WTC11 (cell line): ENCODE measurements around the gene TOR3A. TPM values are rescaled to one million over a fixed set of nuclear protein-coding genes. Genes with fewer than 3 reads are reported as not detected.

ENCODE experiments used
- ATAC-seq: fragments of 200-7000 bp; cut with Tn5 transposase; 2 replicates; pipeline ENCODE4 v1.10.0; 2021; ENCODE audit warnings: mild to moderate bottlenecking, moderate library complexity
- Bru-seq: library from RNA; stranded (reverse); fragments of 400-500 nt; gene quantifications from one replicate; lab custom pipeline; 2021; lab: Mats Ljungman, UMichigan
- CTCF ChIA-PET: fragments of 300-600 bp; sonication (Branson Sonifier 250); formaldehyde crosslinking; loops from one replicate; lab custom pipeline; 2021; ENCODE audit warnings: antibody characterized with exemption; lab: Charles Lee
- POLR2A ChIA-PET: fragments of 350-600 bp; sonication (Branson Sonifier 250); formaldehyde crosslinking; loops from one replicate; lab custom pipeline; 2021; ENCODE audit warnings: antibody characterized with exemption; lab: Charles Lee
- DNase-seq: peaks from one replicate; pipeline ENCODE4 v3.0.0; 2021; ENCODE audit warnings: low spot score
- H3K27ac Mint-ChIP-seq: 2 replicates; pipeline ENCODE4 v1.8.0; 2021; ENCODE audit warnings: mixed read lengths
- H3K27me3 Mint-ChIP-seq: 2 replicates; pipeline ENCODE4 v1.8.0; 2021; ENCODE audit warnings: low read depth, mild to moderate bottlenecking, moderate library complexity, mixed read lengths
- H3K36me3 Mint-ChIP-seq: 2 replicates; pipeline ENCODE4 v1.8.0; 2021; ENCODE audit warnings: mixed read lengths
- H3K4me1 Mint-ChIP-seq: 2 replicates; pipeline ENCODE4 v1.8.0; 2022; ENCODE audit warnings: mixed read lengths
- H3K4me3 Mint-ChIP-seq: 2 replicates; pipeline ENCODE4 v1.8.0; 2021; ENCODE audit warnings: mild to moderate bottlenecking, moderate library complexity, mixed read lengths
- H3K9me3 Mint-ChIP-seq: 2 replicates; pipeline ENCODE4 v1.8.0; 2021; ENCODE audit warnings: mixed read lengths
- ATF3 ChIP-seq: sonication (generic); formaldehyde crosslinking; conservative IDR thresholded peaks from 2 replicates; pipeline ENCODE4 v1.8.1; 2022; ENCODE audit warnings: mild to moderate bottlenecking, missing genetic modification reagents
- CREB1 ChIP-seq: sonication (generic); formaldehyde crosslinking; IDR thresholded peaks from 2 replicates; pipeline ENCODE4 v1.8.0; 2023; ENCODE audit warnings: mild to moderate bottlenecking, missing genetic modification reagents
- E2F4 ChIP-seq: sonication (generic); formaldehyde crosslinking; IDR thresholded peaks from 2 replicates; pipeline ENCODE4 v1.8.1; 2022; ENCODE audit warnings: low read depth, mild to moderate bottlenecking, moderate library complexity, missing genetic modification reagents, borderline replicate concordance
- E2F5 ChIP-seq: sonication (generic); formaldehyde crosslinking; IDR thresholded peaks from 2 replicates; pipeline ENCODE4 v1.8.1; 2022; ENCODE audit warnings: mild to moderate bottlenecking, moderate library complexity, missing genetic modification reagents
- ERG ChIP-seq: fragments of 250-450 bp; sonication (Bioruptor Pico); IDR thresholded peaks from 2 replicates; pipeline ENCODE4 v1.8.0; 2021; ENCODE audit warnings: mild to moderate bottlenecking
- ESRRA ChIP-seq: sonication (generic); formaldehyde crosslinking; IDR thresholded peaks from 2 replicates; pipeline ENCODE4 v1.8.1; 2022; ENCODE audit warnings: mild to moderate bottlenecking, missing genetic modification reagents, borderline replicate concordance
- FOXK1 ChIP-seq: sonication (generic); formaldehyde crosslinking; IDR thresholded peaks from 2 replicates; pipeline ENCODE4 v1.8.0; 2022; ENCODE audit warnings: mild to moderate bottlenecking, moderate library complexity, missing genetic modification reagents
- FOXP1 ChIP-seq: sonication (generic); formaldehyde crosslinking; IDR thresholded peaks from 2 replicates; pipeline ENCODE4 v1.8.0; 2022; ENCODE audit warnings: missing genetic modification reagents, mild to moderate bottlenecking, moderate library complexity, borderline replicate concordance
- GRHL2 ChIP-seq: fragments of 250-450 bp; sonication (Bioruptor Pico); IDR thresholded peaks from 2 replicates; pipeline ENCODE4 v1.8.0; 2022; ENCODE audit warnings: mild to moderate bottlenecking, moderate library complexity; ENCODE audit not compliant: insufficient replicate concordance, severe bottlenecking
- GTF2I ChIP-seq: fragments of 250-450 bp; sonication (Bioruptor Pico); conservative IDR thresholded peaks from 2 replicates; pipeline ENCODE4 v1.4.0; 2021; ENCODE audit warnings: mild to moderate bottlenecking
- KAT7 ChIP-seq: sonication (generic); formaldehyde crosslinking; IDR thresholded peaks from 2 replicates; pipeline ENCODE4 v1.8.1; 2023; ENCODE audit warnings: missing genetic modification reagents, mild to moderate bottlenecking, borderline replicate concordance
- MAX ChIP-seq: sonication (generic); formaldehyde crosslinking; IDR thresholded peaks from 2 replicates; pipeline ENCODE4 v1.8.0; 2022; ENCODE audit warnings: mild to moderate bottlenecking, missing genetic modification reagents
- NFE2L1 ChIP-seq: sonication (generic); formaldehyde crosslinking; IDR thresholded peaks from 2 replicates; pipeline ENCODE4 v1.8.1; 2023; ENCODE audit warnings: missing genetic modification reagents
- NR1H2 ChIP-seq: sonication (generic); formaldehyde crosslinking; IDR thresholded peaks from 2 replicates; pipeline ENCODE4 v1.9.0; 2021; ENCODE audit warnings: mild to moderate bottlenecking, moderate library complexity, missing genetic modification reagents
- NR2C2 ChIP-seq: sonication (generic); formaldehyde crosslinking; IDR thresholded peaks from 2 replicates; pipeline ENCODE4 v1.8.0; 2022; ENCODE audit warnings: mild to moderate bottlenecking, missing genetic modification reagents
- OVOL2 ChIP-seq: fragments of 250-450 bp; sonication (Bioruptor Pico); IDR thresholded peaks from 2 replicates; pipeline ENCODE4 v1.9.0; 2021; ENCODE audit warnings: mild to moderate bottlenecking, borderline replicate concordance
- TEAD4 ChIP-seq: sonication (generic); formaldehyde crosslinking; IDR thresholded peaks from 2 replicates; pipeline ENCODE4 v1.8.0; 2022; ENCODE audit warnings: mild to moderate bottlenecking, missing genetic modification reagents
- USF2 ChIP-seq: sonication (generic); formaldehyde crosslinking; IDR thresholded peaks from 2 replicates; pipeline ENCODE4 v1.8.1; 2023; ENCODE audit warnings: mild to moderate bottlenecking, missing genetic modification reagents, moderate library complexity
- ZBTB43 ChIP-seq: sonication (generic); formaldehyde crosslinking; IDR thresholded peaks from 2 replicates; pipeline ENCODE4 v1.8.1; 2023; ENCODE audit warnings: mild to moderate bottlenecking, missing genetic modification reagents
- ZMAT4 ChIP-seq: fragments of 250-450 bp; sonication (Bioruptor Pico); IDR thresholded peaks from 2 replicates; pipeline ENCODE4 v1.9.0; 2021; ENCODE audit warnings: mild to moderate bottlenecking
- ZNF219 ChIP-seq: sonication (generic); formaldehyde crosslinking; IDR thresholded peaks from 2 replicates; pipeline ENCODE4 v1.8.0; 2023; ENCODE audit warnings: missing genetic modification reagents, mild to moderate bottlenecking, borderline replicate concordance
- ZNF423 ChIP-seq: fragments of 250-450 bp; sonication (Bioruptor Pico); IDR thresholded peaks from 2 replicates; pipeline ENCODE4 v2.1.2; 2022; ENCODE audit warnings: mild to moderate bottlenecking, moderate library complexity
- ZSCAN18 ChIP-seq: fragments of 250-450 bp; sonication (Bioruptor Pico); IDR thresholded peaks from 2 replicates; pipeline ENCODE4 v2.1.2; 2022; ENCODE audit warnings: mild to moderate bottlenecking, moderate library complexity
- long read RNA-seq, 3 experiments: library from RNA in 1 of 3; library from capped mRNA in 1 of 3; library from polyadenylated mRNA in 1 of 3; unstranded in 2 of 3; stranded (forward) in 1 of 3; transcript quantifications; one replicate each; pipeline ENCODE4 v2.0.0, GENCODE V29; 2021
- total RNA-seq: library from RNA; stranded (reverse); gene quantifications from 3 replicates; pipeline ENCODE4 v1.2.3, GENCODE V29; 2021

The TOR3A gene, protein sequence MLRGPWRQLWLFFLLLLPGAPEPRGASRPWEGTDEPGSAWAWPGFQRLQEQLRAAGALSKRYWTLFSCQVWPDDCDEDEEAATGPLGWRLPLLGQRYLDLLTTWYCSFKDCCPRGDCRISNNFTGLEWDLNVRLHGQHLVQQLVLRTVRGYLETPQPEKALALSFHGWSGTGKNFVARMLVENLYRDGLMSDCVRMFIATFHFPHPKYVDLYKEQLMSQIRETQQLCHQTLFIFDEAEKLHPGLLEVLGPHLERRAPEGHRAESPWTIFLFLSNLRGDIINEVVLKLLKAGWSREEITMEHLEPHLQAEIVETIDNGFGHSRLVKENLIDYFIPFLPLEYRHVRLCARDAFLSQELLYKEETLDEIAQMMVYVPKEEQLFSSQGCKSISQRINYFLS
- total RNA-seq (17.2 to 20.5 TPM (median 18.0 TPM) in 3 replicates), Bru-seq, nascent RNA (percentile 62 among the genes with signal in this experiment)
- long read RNA-seq, experiment 1, transcript TOR3A-203 (6 exons, 2,724 nt): major isoform, 118 of 175 reads
- long read RNA-seq, experiment 1, partial matches to known transcripts: 17 of 175 reads
- long read RNA-seq, experiment 1, other reads (novel, unspliced or antisense): 40 of 175 reads
- long read RNA-seq, experiment 2, transcript TOR3A-203 (6 exons, 2,724 nt): major isoform, 10 of 27 reads
- long read RNA-seq, experiment 2, partial matches to known transcripts: 11 of 27 reads
- long read RNA-seq, experiment 2, other reads (novel, unspliced or antisense): 6 of 27 reads
- long read RNA-seq, experiment 3, partial matches to known transcripts: 17 of 18 reads
- long read RNA-seq, experiment 3, other reads (novel, unspliced or antisense): 1 of 18 reads

DNA sequence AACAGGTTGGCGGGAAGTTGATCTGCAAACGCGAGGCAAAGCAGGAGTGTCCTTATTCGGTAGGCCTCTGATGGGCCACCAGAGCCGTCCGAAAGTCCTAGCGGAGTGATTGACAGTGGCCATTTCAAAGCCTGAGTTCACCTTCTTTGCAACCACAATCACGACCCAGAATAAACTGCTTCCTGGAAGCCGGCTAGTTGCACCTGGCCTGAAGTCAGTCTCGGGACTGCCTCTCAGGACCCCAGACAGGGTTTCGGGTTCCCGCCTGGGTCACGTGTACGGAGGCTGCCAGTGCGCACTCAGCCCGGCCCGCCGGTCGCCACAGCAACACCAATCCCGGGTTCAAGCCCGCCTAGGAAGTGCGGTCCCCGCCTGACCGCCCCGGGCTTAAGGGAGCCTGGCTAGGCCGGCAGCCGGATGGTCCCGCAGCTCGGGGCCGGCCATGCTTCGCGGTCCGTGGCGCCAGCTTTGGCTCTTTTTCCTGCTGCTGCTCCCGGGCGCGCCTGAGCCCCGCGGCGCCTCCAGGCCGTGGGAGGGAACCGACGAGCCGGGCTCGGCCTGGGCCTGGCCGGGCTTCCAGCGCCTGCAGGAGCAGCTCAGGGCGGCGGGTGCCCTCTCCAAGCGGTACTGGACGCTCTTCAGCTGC lies at the start of gene TOR3A:
Gene TOR3A, plus strand, starts transcription at position 384 of the 646 bp plus-strand sequence. Its CDS starts 59 bp downstream, at position 443.
- H3K4me1 Mint-ChIP-seq: peaks cover 22% of the 10 kb centered on the region
- H3K4me3 Mint-ChIP-seq: peak within 1 kb of the TSS; percentile 89
- H3K9me3 Mint-ChIP-seq: no peaks in the 10 kb centered on the region
- peaks cover 7% of the 10 kb centered on the region; the same call in 1 of the 2 replicates for H3K36me3 Mint-ChIP-seq
- H3K27me3 Mint-ChIP-seq: no peaks in the 10 kb centered on the region
- H3K27ac Mint-ChIP-seq: peak within 1 kb of the TSS; percentile 95
- ATAC-seq (peak; percentile 91), DNase-seq (peak; percentile 93)
- CTCF ChIA-PET: interaction anchor here (0.6 to 1.8 kb wide), 9 partner anchors 19 to 728 kb away, joined by 3 to 7 read pairs (median 4); partner anchors contain the start of gene SOAT1
- POLR2A ChIA-PET: interaction anchor here (1.0 kb wide), 1 partner anchor 211 kb away, joined by 4 read pairs; the partner anchor contains the start of gene SOAT1
- no peak for TF ChIP-seq GTF2I
- TF ChIP-seq CREB1 (CRISPR knock-in tag): no peak
- no peak for TF ChIP-seq OVOL2 (CRISPR knock-in tag)
- TF ChIP-seq ZMAT4: no peak
- TF ChIP-seq ATF3: no peak
- TF ChIP-seq NR1H2 (CRISPR knock-in tag): no peak
- no peak for TF ChIP-seq TEAD4
- 0 out of 2 replicates have a peak, but pooled peaks have one; percentile 60 for TF ChIP-seq KAT7
- TF ChIP-seq FOXK1 (CRISPR knock-in tag): peak; percentile 67
- no peak for TF ChIP-seq ZNF219 (CRISPR knock-in tag)
- no peak for TF ChIP-seq ZSCAN18 (CRISPR knock-in tag)
- TF ChIP-seq NFE2L1 (CRISPR knock-in tag): peak; percentile 74; the same call in 1 of the 2 replicates
- TF ChIP-seq FOXP1: peak; percentile 89; the same call in 1 of the 2 replicates
- no peak for TF ChIP-seq ESRRA (CRISPR knock-in tag)
- TF ChIP-seq GRHL2 (CRISPR knock-in tag): no peak
- TF ChIP-seq ZBTB43 (CRISPR knock-in tag): peak; percentile 85; the same call in 1 of the 2 replicates
- TF ChIP-seq E2F5 (CRISPR knock-in tag): peak; percentile 91
- no peak for TF ChIP-seq NR2C2 (CRISPR knock-in tag)
- TF ChIP-seq E2F4 (CRISPR knock-in tag): 0 out of 2 replicates have a peak, but pooled peaks have one; percentile 53
- TF ChIP-seq ZNF423: no peak
- peak; percentile 83 for TF ChIP-seq MAX
- peak; percentile 97 for TF ChIP-seq USF2
- no peak for TF ChIP-seq ERG (CRISPR knock-in tag)
